BLaER1 (cell line): ENCODE measurements around the gene PRKCH.
A peak's percentile ranks its signal among the peaks of the same experiment; 100 is the strongest.

Source experiments
- H3K27ac ChIP-seq: shearing (Covaris generic); formaldehyde crosslinking; 2 replicates; pipeline ENCODE4 v1.8.1; 2022
- H3K27me3 ChIP-seq: shearing (Covaris generic); formaldehyde crosslinking; 2 replicates; pipeline ENCODE4 v1.8.1; 2022
- H3K36me3 ChIP-seq: shearing (Covaris generic); formaldehyde crosslinking; 2 replicates; pipeline ENCODE4 v1.8.1; 2022
- H3K4me1 ChIP-seq: shearing (Covaris generic); formaldehyde crosslinking; 2 replicates; pipeline ENCODE4 v1.8.1; 2022
- H3K4me2 ChIP-seq: shearing (Covaris generic); formaldehyde crosslinking; 2 replicates; pipeline ENCODE4 v1.8.1; 2022
- H3K4me3 ChIP-seq: shearing (Covaris generic); formaldehyde crosslinking; 2 replicates; pipeline ENCODE4 v1.8.1; 2022
- H3K9ac ChIP-seq: shearing (Covaris generic); formaldehyde crosslinking; 2 replicates; pipeline ENCODE4 v1.8.1; 2022
- H3K9me3 ChIP-seq: shearing (Covaris generic); formaldehyde crosslinking; 2 replicates; pipeline ENCODE4 v1.8.1; 2022
- H4K20me1 ChIP-seq: shearing (Covaris generic); formaldehyde crosslinking; 2 replicates; pipeline ENCODE4 v1.8.1; 2022
- Cebpa-rat ChIP-seq: shearing (Covaris generic); IDR thresholded peaks from 2 replicates; pipeline ENCODE4 v1.8.1; 2022

PRKCH gene

GRCh38 chr14:61343471-61343870 is 22.1 kb downstream of the PRKCH start:
- H3K9ac ChIP-seq, result no peak overlapping the region
- H3K27ac ChIP-seq, result no peak overlapping the region
- H3K4me2 ChIP-seq, result 0 out of 2 replicates have a peak overlapping the region, but pooled peaks have one; percentile 57
- H4K20me1 ChIP-seq, result peaks cover 74% of the 10 kb centered on the region
- no peak overlapping the region for H3K4me3 ChIP-seq
- no peaks in the 10 kb centered on the region for H3K9me3 ChIP-seq
- TF ChIP-seq Cebpa-rat, result no peak
- peaks cover 76% of the 10 kb centered on the region for H3K4me1 ChIP-seq
- H3K36me3 ChIP-seq, result no peaks in the 10 kb centered on the region
- H3K27me3 ChIP-seq, result 0 out of 2 replicates have a peak, but pooled peaks cover 3% of the 10 kb centered on the region

- Histone ChIP-seq H3K4me2 (peak overlapping the region; percentile 57), H3K27ac (no peak overlapping the region; the same call in 1 of the 2 replicates), H3K9me3 (no peaks in the 10 kb centered on the region), H3K27me3 (0 out of 2 replicates have a peak, but pooled peaks cover 3% of the 10 kb centered on the region), H3K4me3 (no peak overlapping the region), H3K36me3 (no peaks in the 10 kb centered on the region), H3K9ac (no peak overlapping the region), H3K4me1 (peaks cover 81% of the 10 kb centered on the region), H4K20me1 (peaks cover 78% of the 10 kb centered on the region)
- TF ChIP-seq Cebpa-rat, result no peak
Measured at GRCh38 chr14:61343991-61344405, 22.6 kb downstream of the PRKCH start.

- H4K20me1 ChIP-seq, result peaks cover 78% of the 10 kb centered on the region
- no peak for TF ChIP-seq Cebpa-rat
- no peak overlapping the region for H3K4me3 ChIP-seq
- H3K9me3 ChIP-seq, result no peaks in the 10 kb centered on the region
- H3K4me1 ChIP-seq, result peaks cover 87% of the 10 kb centered on the region
- H3K27me3 ChIP-seq, result 0 out of 2 replicates have a peak, but pooled peaks cover 3% of the 10 kb centered on the region
- H3K9ac ChIP-seq, result no peak overlapping the region
- no peaks in the 10 kb centered on the region for H3K36me3 ChIP-seq
- H3K4me2 ChIP-seq, result peak overlapping the region; percentile 57
- H3K27ac ChIP-seq, result no peak overlapping the region; the same call in 1 of the 2 replicates
Measured at GRCh38 chr14:61344437-61345150, 23.2 kb downstream of the PRKCH start.

GRCh38 chr14:61345151-61345482 is 23.7 kb downstream of the PRKCH start:
- Histone ChIP-seq H3K27me3 (0 out of 2 replicates have a peak, but pooled peaks cover 3% of the 10 kb centered on the region), H3K27ac (no peak overlapping the region), H3K9me3 (no peaks in the 10 kb centered on the region), H3K9ac (no peak overlapping the region), H3K36me3 (no peaks in the 10 kb centered on the region), H3K4me3 (no peak overlapping the region), H3K4me2 (peak overlapping the region; percentile 57; the same call in 1 of the 2 replicates), H3K4me1 (peaks cover 92% of the 10 kb centered on the region), H4K20me1 (peaks cover 78% of the 10 kb centered on the region)
- no peak for TF ChIP-seq Cebpa-rat

GRCh38 chr14:61346221-61346620 is 24.8 kb downstream of the PRKCH start:
- Histone ChIP-seq H3K9ac (no peak overlapping the region), H3K36me3 (no peaks in the 10 kb centered on the region), H3K4me3 (no peak overlapping the region), H3K27ac (no peak overlapping the region), H3K9me3 (no peaks in the 10 kb centered on the region), H3K4me2 (0 out of 2 replicates have a peak overlapping the region, but pooled peaks have one; percentile 82), H3K27me3 (0 out of 2 replicates have a peak, but pooled peaks cover 3% of the 10 kb centered on the region), H4K20me1 (peaks cover 71% of the 10 kb centered on the region), H3K4me1 (peaks cover 95% of the 10 kb centered on the region)
- no peak for TF ChIP-seq Cebpa-rat

GRCh38 chr14:61346793-61347192 is 25.4 kb downstream of the PRKCH start:
- Histone ChIP-seq H3K36me3 (no peaks in the 10 kb centered on the region), H3K27ac (no peak overlapping the region), H3K27me3 (0 out of 2 replicates have a peak, but pooled peaks cover 3% of the 10 kb centered on the region), H3K9ac (no peak overlapping the region), H4K20me1 (peaks cover 67% of the 10 kb centered on the region), H3K4me2 (peak overlapping the region; percentile 82), H3K4me1 (peaks cover 95% of the 10 kb centered on the region), H3K4me3 (no peak overlapping the region), H3K9me3 (no peaks in the 10 kb centered on the region)
- TF ChIP-seq Cebpa-rat, result no peak

- Histone ChIP-seq H3K4me2 (peak overlapping the region; percentile 82), H3K27ac (peak overlapping the region; percentile 51), H4K20me1 (peaks cover 56% of the 10 kb centered on the region; the same call in 1 of the 2 replicates), H3K36me3 (no peaks in the 10 kb centered on the region), H3K27me3 (no peaks in the 10 kb centered on the region), H3K4me1 (peaks cover 90% of the 10 kb centered on the region), H3K9ac (peak overlapping the region; percentile 41; the same call in 1 of the 2 replicates), H3K9me3 (no peaks in the 10 kb centered on the region), H3K4me3 (no peak overlapping the region)
- no peak for TF ChIP-seq Cebpa-rat
Measured at GRCh38 chr14:61347826-61348443, 26.6 kb downstream of the PRKCH start.

GRCh38 chr14:61350427-61351270 is 29.3 kb downstream of the PRKCH start:
- Histone ChIP-seq H4K20me1 (peaks cover 33% of the 10 kb centered on the region; the same call in 1 of the 2 replicates), H3K27me3 (no peaks in the 10 kb centered on the region), H3K4me3 (no peak overlapping the region), H3K36me3 (no peaks in the 10 kb centered on the region), H3K27ac (peak overlapping the region; percentile 65), H3K9ac (peak overlapping the region; percentile 32; the same call in 1 of the 2 replicates), H3K9me3 (no peaks in the 10 kb centered on the region), H3K4me2 (peak overlapping the region; percentile 82), H3K4me1 (peaks cover 70% of the 10 kb centered on the region)
- TF ChIP-seq Cebpa-rat, result no peak

GRCh38 chr14:61351477-61351876 is 30.1 kb downstream of the PRKCH start:
- no peaks in the 10 kb centered on the region; the same call in 1 of the 2 replicates for H3K36me3 ChIP-seq
- no peak overlapping the region for H3K9ac ChIP-seq
- H3K4me1 ChIP-seq, result peaks cover 69% of the 10 kb centered on the region
- peak overlapping the region; percentile 57 for H3K27ac ChIP-seq
- H3K27me3 ChIP-seq, result no peaks in the 10 kb centered on the region
- peaks cover 25% of the 10 kb centered on the region; the same call in 1 of the 2 replicates for H4K20me1 ChIP-seq
- no peak overlapping the region for H3K4me3 ChIP-seq
- no peak for TF ChIP-seq Cebpa-rat
- peak overlapping the region; percentile 82 for H3K4me2 ChIP-seq
- no peaks in the 10 kb centered on the region for H3K9me3 ChIP-seq
